Stimulated activated CD8-positive, alpha-beta memory T cell treated with anti-CD3 and anti-CD28 coated beads, Interleukin-4, amount 100 ng/mL, for 4 hours (primary cell): ENCODE measurements around the gene UBA1.
"Not testable (repeated sequence)": the region's sequence is repeated elsewhere in the genome, so short reads cannot be mapped to it uniquely, and the experiment has no call there.

Source experiments
- DNase-seq, 2 donors: peaks; one replicate each; pipeline ENCODE4 v3.0.0-alpha.2; 2020; ENCODE audit warnings: low read depth in 2 of 2, low spot score in 1 of 2

Gene UBA1

DNA sequence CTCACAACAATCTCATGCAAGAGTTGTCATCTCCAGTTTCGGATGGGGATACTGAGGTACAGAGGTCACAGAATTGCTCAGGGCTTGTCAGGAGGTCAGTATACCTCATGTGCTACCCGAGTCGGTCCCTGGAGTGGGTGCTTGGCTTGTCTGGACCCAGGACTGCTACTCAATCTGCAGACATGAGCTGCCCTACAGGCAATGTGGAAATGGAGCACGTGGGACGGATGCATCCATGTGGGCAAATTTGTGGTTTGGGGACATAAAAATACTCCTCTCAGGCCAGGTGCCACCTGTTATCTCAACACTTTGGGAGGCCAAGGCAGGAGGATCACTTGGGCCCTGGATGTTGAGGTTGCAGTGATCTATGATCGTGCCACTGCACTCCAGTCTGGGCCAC is 54.9 kb downstream of the UBA1 start:
- no peak for DNase-seq

DNA sequence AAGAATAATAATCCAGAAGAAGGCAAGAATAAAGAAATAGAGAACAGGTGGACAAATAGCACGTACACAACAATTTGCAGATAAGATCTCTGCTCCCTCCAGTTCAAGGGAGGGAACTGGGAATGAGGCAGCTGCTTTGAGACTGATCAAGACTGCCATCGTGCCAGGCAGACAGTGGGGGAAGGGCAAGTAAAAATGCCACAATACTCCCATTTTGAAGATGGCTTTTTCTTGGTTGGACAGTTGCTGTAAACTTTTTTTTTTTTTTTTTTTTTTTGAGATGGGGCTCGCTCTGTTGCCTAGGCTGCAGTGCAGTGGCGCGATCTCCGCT is 56.4 kb downstream of the UBA1 start:
- no peak for DNase-seq

DNA sequence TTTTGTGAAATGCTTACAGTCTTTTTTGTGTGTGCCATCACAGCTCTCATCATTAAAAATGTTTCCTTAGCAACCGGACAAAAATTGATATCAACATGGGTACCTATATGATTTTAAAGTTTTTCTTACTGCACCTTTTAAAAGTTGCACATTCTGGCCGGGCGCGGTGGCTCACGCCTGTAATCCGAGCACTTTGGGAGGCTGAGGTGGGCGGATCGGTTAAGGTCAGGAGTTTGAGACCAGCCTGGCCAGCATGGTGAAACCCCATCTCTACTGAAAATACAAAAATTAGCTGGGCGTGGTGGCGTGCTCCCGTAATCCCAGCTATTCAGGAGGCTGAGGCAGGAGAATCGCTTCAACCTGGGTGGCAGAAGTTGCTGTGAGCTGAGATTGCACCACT is 64.0 kb downstream of the UBA1 start:
- not testable (repeated sequence) for DNase-seq
